PFSK-1 (cell line): ENCODE data around the gene GNA15.

Experiments
- POLR2AphosphoS5 ChIP-seq: IDR thresholded peaks from 2 replicates; pipeline ENCODE4 v1.6.1; 2012; ENCODE audit warnings: low read depth, mild to moderate bottlenecking, control low read depth, low read length, moderate library complexity
- REST ChIP-seq, 2 experiments: IDR thresholded peaks; 2 replicates each; pipeline versions ENCODE4 v1.6.1 to v1.8.0; 2011 to 2012; ENCODE audit warnings: low read depth in 2 of 2, low read length in 2 of 2, control low read depth in 1 of 2, inconsistent platforms in 1 of 2, mild to moderate bottlenecking in 1 of 2, moderate library complexity in 1 of 2; ENCODE audit not compliant: insufficient read depth in 1 of 2
- SIN3A ChIP-seq: IDR thresholded peaks from 2 replicates; pipeline ENCODE4 v1.6.1; 2012; ENCODE audit warnings: mild to moderate bottlenecking, low read length, moderate library complexity, borderline replicate concordance; ENCODE audit not compliant: insufficient read depth
- TAF1 ChIP-seq: IDR thresholded peaks from 2 replicates; pipeline ENCODE4 v1.6.1; 2012; ENCODE audit warnings: low read length, control low read depth, borderline replicate concordance; ENCODE audit not compliant: insufficient read depth

- peak; percentile 99; the same call in 1 of the 2 replicates for TF ChIP-seq SIN3A
- TF ChIP-seq POLR2AphosphoS5 = no peak
- peak; percentile 33; the same call in 1 of the 2 replicates for TF ChIP-seq TAF1
- TF ChIP-seq REST (IDR thresholded peaks at IDR 0.05; ENCODE audit: insufficient read depth in 1 of 2, low read depth in 2 of 2, low read length in 2 of 2) = no peak
Observed at GRCh38 chr19:3184847-3185460, 49.1 kb downstream of the GNA15 start.
